GM12878 (cell line): ENCODE results near the gene IL18. TPM values are rescaled to one million over a fixed set of nuclear protein-coding genes. Genes with fewer than 3 reads are reported as not detected.

ENCODE experiments used
- ATAC-seq: fragments of 200-7000 bp; cut with Tn5 transposase; 3 replicates; pipeline ENCODE4 v1.9.1; 2020; ENCODE audit warnings: mild to moderate bottlenecking, moderate library complexity
- BruUV-seq: library from RNA; stranded (reverse); fragments of 400-500 nt; replicated peaks from 2 replicates; lab custom pipeline; 2021; lab: Mats Ljungman, UMichigan
- CTCF ChIA-PET: fragments of 300-600 bp; sonication (Branson Sonifier 250); formaldehyde crosslinking; extraction: SDS; loops from one replicate; lab custom pipeline; 2021; ENCODE audit warnings: inconsistent platforms; lab: Yijun Ruan, JAX
- POLR2A ChIA-PET: fragments of 350-600 bp; formaldehyde crosslinking; extraction: SDS; loops from one replicate; lab custom pipeline; 2021; ENCODE audit warnings: inconsistent platforms; lab: Charles Lee
- RAD21 ChIA-PET: fragments of 300-600 bp; sonication (Branson Sonifier 250); formaldehyde crosslinking; loops from one replicate; lab custom pipeline; 2023; ENCODE audit warnings: antibody characterized with exemption; ENCODE audit not compliant: unreplicated experiment; lab: Charles Lee
- SMC1A ChIA-PET: fragments of 300-600 bp; sonication (Branson Sonifier 250); formaldehyde crosslinking; loops from one replicate; lab custom pipeline; 2023; ENCODE audit not compliant: unreplicated experiment, uncharacterized antibody; lab: Charles Lee
- DNase-seq: peaks from one replicate; pipeline ENCODE4 v3.0.0-alpha.2; 2011; ENCODE audit warnings: low read depth, low spot score
- FAIRE-seq: peaks from 3 replicates; lab custom pipeline; 2011; peaks lifted over from hg19 to GRCh38; lab: Jason Lieb, UNC
- H2AFZ ChIP-seq: 2 replicates; pipeline ENCODE4 v1.6.0; 2011; ENCODE audit warnings: low read depth, low read length, control low read depth; ENCODE audit not compliant: control insufficient read depth
- H3K27ac ChIP-seq: 2 replicates; pipeline ENCODE4 v1.5.1; 2011; ENCODE audit warnings: control low read depth; ENCODE audit not compliant: control insufficient read depth, insufficient read depth
- H3K27me3 ChIP-seq, 2 experiments: replicated peaks in 1 of 2; 2 replicates each; pipeline versions ENCODE4 v1.6.0 to v1.6.1; 2011; ENCODE audit warnings: low read length in 1 of 2; ENCODE audit not compliant: control insufficient read depth in 2 of 2, insufficient read depth in 2 of 2
- H3K36me3 ChIP-seq, 2 experiments: 2 replicates each; pipeline ENCODE4 v1.5.1; 2011; ENCODE audit warnings: low read length in 1 of 2; ENCODE audit not compliant: control insufficient read depth in 2 of 2, insufficient read depth in 2 of 2
- H3K4me1 ChIP-seq: 2 replicates; pipeline ENCODE4 v1.6.1; 2011; ENCODE audit warnings: mild to moderate bottlenecking, low read length, moderate library complexity, mixed read lengths; ENCODE audit not compliant: control insufficient read depth, insufficient read depth
- H3K4me2 ChIP-seq: 2 replicates; pipeline ENCODE4 v1.6.0; 2011; ENCODE audit warnings: control low read depth; ENCODE audit not compliant: control insufficient read depth, insufficient read depth
- H3K4me3 ChIP-seq: fragments of 200-600 bp; sonication (generic); 2 replicates; pipeline ENCODE4 v1.5.1; 2016
- H3K79me2 ChIP-seq: 2 replicates; pipeline ENCODE4 v1.6.0; 2011; ENCODE audit warnings: low read length; ENCODE audit not compliant: control insufficient read depth, insufficient read depth
- H3K9ac ChIP-seq: 2 replicates; pipeline ENCODE4 v1.8.0; 2011; ENCODE audit warnings: low read length, control low read depth, mixed read lengths; ENCODE audit not compliant: control insufficient read depth, insufficient read depth
- H3K9me3 ChIP-seq: replicated peaks from 3 replicates; pipeline ENCODE4 v1.5.1; 2011; ENCODE audit warnings: mild to moderate bottlenecking, low read length; ENCODE audit not compliant: control insufficient read depth, insufficient read depth
- H4K20me1 ChIP-seq: 2 replicates; pipeline ENCODE4 v1.6.0; 2011; ENCODE audit not compliant: control insufficient read depth, insufficient read depth
- ATF2 ChIP-seq: IDR thresholded peaks from 2 replicates; pipeline ENCODE4 v1.6.1; 2012; ENCODE audit warnings: low read length, inconsistent platforms
- BCL11A ChIP-seq: IDR thresholded peaks from 2 replicates; pipeline ENCODE4 v1.6.1; 2011; ENCODE audit warnings: low read depth, low read length
- CEBPB ChIP-seq, 2 experiments: fragments of 150-350 bp in 1 of 2; IDR thresholded peaks; 2 replicates each; pipeline ENCODE4 v1.6.1; 2012 to 2014; ENCODE audit warnings: low read depth in 2 of 2, low read length in 2 of 2, borderline replicate concordance in 1 of 2, inconsistent platforms in 1 of 2
- CHD2 ChIP-seq: IDR thresholded peaks from 2 replicates; pipeline ENCODE4 v1.6.1; 2011; ENCODE audit warnings: low read depth, low read length, improper control_type of control experiment, borderline replicate concordance
- CTCF ChIP-seq, 3 experiments: IDR thresholded peaks in 2 of 3; conservative IDR thresholded peaks in 1 of 3; 2 replicates each; pipeline ENCODE4 v1.5.1; 2011; ENCODE audit warnings: low read depth in 3 of 3, low read length in 3 of 3, mild to moderate bottlenecking in 3 of 3, control low read depth in 2 of 3, moderate library complexity in 2 of 3, inconsistent platforms in 1 of 3, mixed read lengths in 1 of 3; ENCODE audit not compliant: control insufficient read depth in 2 of 3, insufficient read depth in 1 of 3; ENCODE audit errors: extremely low read depth in 1 of 3
- E2F4 ChIP-seq: IDR thresholded peaks from 2 replicates; pipeline ENCODE4 v1.6.1; 2012; ENCODE audit warnings: low read depth, low read length, improper control_type of control experiment
- IKZF1 ChIP-seq: fragments of 450-650 bp; conservative IDR thresholded peaks from 2 replicates; pipeline ENCODE4 v1.6.1; 2017; ENCODE audit warnings: antibody characterized with exemption, mild to moderate bottlenecking
- PML ChIP-seq: IDR thresholded peaks from 2 replicates; pipeline ENCODE4 v1.6.1; 2012; ENCODE audit warnings: low read length, inconsistent platforms
- RAD21 ChIP-seq: IDR thresholded peaks from 2 replicates; pipeline ENCODE4 v1.6.1; 2011; ENCODE audit warnings: mild to moderate bottlenecking, low read depth, low read length, moderate library complexity; ENCODE audit not compliant: insufficient read depth
- RAD51 ChIP-seq: fragments of 450-650 bp; IDR thresholded peaks from 2 replicates; pipeline ENCODE4 v1.6.1; 2016; ENCODE audit warnings: moderate library complexity, mild to moderate bottlenecking, inconsistent platforms
- RB1 ChIP-seq: fragments of 450-650 bp; formaldehyde crosslinking; IDR thresholded peaks from 2 replicates; pipeline ENCODE4 v1.6.1; 2017; ENCODE audit warnings: mild to moderate bottlenecking, borderline replicate concordance
- RUNX3 ChIP-seq: IDR thresholded peaks from 2 replicates; pipeline ENCODE4 v1.6.1; 2012; ENCODE audit warnings: low read length, inconsistent platforms
- SMAD1 ChIP-seq: fragments of 450-650 bp; IDR thresholded peaks from 2 replicates; pipeline ENCODE4 v1.6.1; 2018; ENCODE audit warnings: mild to moderate bottlenecking, low read depth; ENCODE audit not compliant: partially characterized antibody
- SMC3 ChIP-seq: IDR thresholded peaks from 2 replicates; pipeline ENCODE4 v1.6.1; 2011; ENCODE audit warnings: low read length, improper control_type of control experiment, borderline replicate concordance
- ZBED1 ChIP-seq: IDR thresholded peaks from 2 replicates; pipeline ENCODE4 v1.6.1; 2016; ENCODE audit warnings: borderline replicate concordance
- ZNF24 ChIP-seq: fragments of 450-650 bp; IDR thresholded peaks from 2 replicates; pipeline ENCODE4 v1.6.1; 2017; ENCODE audit warnings: antibody characterized with exemption, mild to moderate bottlenecking
- ZNF622 ChIP-seq: fragments of 450-650 bp; IDR thresholded peaks from 2 replicates; pipeline ENCODE4 v1.6.1; 2017; ENCODE audit warnings: mild to moderate bottlenecking, inconsistent platforms
- WGBS: methylation state at CpG from one replicate; pipeline ENCODE4 v1.1.6; 2016; ENCODE audit warnings: low lambda C conversion rate; ENCODE audit not compliant: insufficient replicate concordance, insufficient coverage; ENCODE audit errors: missing lambda C conversion rate; 5-methylcytosine and 5-hydroxymethylcytosine counted together
- in situ Hi-C: fragments of 300-500 bp; cut with MboI; formaldehyde crosslinking; loops from 9 replicates; pipeline ENCODE4 v1.14.3; 2018; ENCODE audit warnings: mixed read lengths
- intact Hi-C: fragments of 100-400 bp; cut with micrococcal nuclease; formaldehyde crosslinking; loops from one replicate; pipeline ENCODE4 v1.14.2; 2022; ENCODE audit not compliant: unreplicated experiment
- polyA plus RNA-seq, 11 experiments: library from polyadenylated mRNA; depleted of rRNA in 4 of 11; unstranded in 6 of 11; stranded (reverse) in 5 of 11; fragments of >200 nt; fragmentation: Nextera tagmentation in 4 of 11; fragmentation: Illumina TruSeq in 1 of 11; extraction: Ambion mirVana in 4 of 11; extraction: Trizol in 1 of 11; gene quantifications; 1 replicate in 1 of 11; 2 replicates in 10 of 11; pipeline versions ENCODE4 v1.2.1 to v1.2.3, GENCODE V29; 2011 to 2016; ENCODE audit warnings: inconsistent platforms in 2 of 11, missing spikeins in 2 of 11, low read depth in 1 of 11
- total RNA-seq, 4 experiments: library from RNA; depleted of rRNA in 3 of 4; stranded (reverse); fragments of >200 nt in 3 of 4; fragmentation: Illumina TruSeq in 1 of 4; extraction: Trizol in 1 of 4; gene quantifications; 2 replicates each; pipeline versions ENCODE4 v1.2.1 to v1.2.3, GENCODE V29; 2013 to 2021

IL18 gene
- total and polyA plus RNA-seq, 10 of the 15 experiments (the other 5 are each of a cell fraction or from before 2014, with no cell fraction given) = 0.12 to 0.42 (median 0.24) TPM

- Histone ChIP-seq H3K36me3 (no peaks in the 10 kb centered on the region), H3K4me1 (no peaks in the 10 kb centered on the region; the same call in 1 of the 2 replicates), H3K79me2 (no peaks in the 10 kb centered on the region), H2AFZ (peak overlapping the region; percentile 39), H4K20me1 (no peaks in the 10 kb centered on the region), H3K4me2 (no peak overlapping the region), H3K9ac (no peak overlapping the region), H3K27me3 (no peaks in the 10 kb centered on the region), H3K27ac (no peak overlapping the region), H3K4me3 (no peak overlapping the region), H3K9me3 (no peaks in the 10 kb centered on the region)
- no peak for DNase-seq
- no TSS peak for BruUV-seq
- in situ Hi-C loops = loop anchor here (5.0 kb wide), 1 partner anchor 169 kb away; no protein-coding TSS in a partner anchor
- TF ChIP-seq RUNX3 = peak; percentile 19; the same call in 1 of the 2 replicates
- TF ChIP-seq PML = no peak
- TF ChIP-seq RB1 = no peak
- no peak for TF ChIP-seq CEBPB (IDR thresholded peaks at IDR 0.05; ENCODE audit: borderline replicate concordance in 1 of 2, low read depth in 2 of 2, low read length in 2 of 2)
- no peak for TF ChIP-seq ZBED1
- TF ChIP-seq CHD2 = no peak
- TF ChIP-seq RAD21 = peak; percentile 69
- TF ChIP-seq ZNF24 = no peak
- no peak for TF ChIP-seq BCL11A
- TF ChIP-seq E2F4 = no peak
- no peak for TF ChIP-seq SMAD1
- TF ChIP-seq ZNF622 = no peak
- TF ChIP-seq RAD51 = no peak
- no peak for TF ChIP-seq IKZF1
- TF ChIP-seq SMC3 = peak; percentile 13; the same call in 1 of the 2 replicates
- peak; percentile 53 to 70 (median 59) for TF ChIP-seq CTCF (IDR thresholded peaks at IDR 0.05 in 2 of 3, conservative IDR thresholded peaks at IDR 0.05 in 1 of 3; ENCODE audit: control insufficient read depth in 2 of 3, extremely low read depth in 1 of 3, insufficient read depth in 1 of 3, low read depth in 3 of 3, low read length in 3 of 3)
- TF ChIP-seq ATF2 = no peak
- CTCF ChIA-PET = interaction anchor here (0.6 to 8.9 kb wide), 33 partner anchors 8 to 438 kb away, joined by 3 to 121 read pairs (median 5); partner anchors contain the start of genes BCO2, DLAT, SDHD and TIMM8B
- intact Hi-C loops = loop anchor here (1.0 to 5.0 kb wide), 2 partner anchors 64 to 167 kb away; partner anchors contain the start of gene BCO2
- RAD21 ChIA-PET = interaction anchor here (0.7 to 2.7 kb wide), 4 partner anchors 26 to 167 kb away, joined by 3 to 16 read pairs (median 6); partner anchors contain the start of gene BCO2
- WGBS = 48% methylated on average over 6 of the region's 6 CpGs
- POLR2A ChIA-PET = interaction anchor here (0.6 kb wide), 1 partner anchor 9 kb away, joined by 3 read pairs; no protein-coding TSS in a partner anchor
- SMC1A ChIA-PET = interaction anchor here (0.7 to 4.0 kb wide), 15 partner anchors 10 to 457 kb away, joined by 3 to 29 read pairs (median 3); no protein-coding TSS in a partner anchor
- FAIRE-seq = no peak
- peak; percentile 74 for ATAC-seq
These were observed 50.1 kb downstream of the IL18 start for GRCh38 chr11:112113539-112114457.
